IPS-11a (cell line): Measurements from ENCODE around the gene RPL35A.
"Not testable (repeated sequence)": the region's sequence is repeated elsewhere in the genome, so short reads cannot be mapped to it uniquely, and the experiment has no call there.

Experiments
- H3K4me3 ChIP-seq: one replicate; pipeline ENCODE4 v1.5.1; 2013; ENCODE audit warnings: low read depth, low read length, control low read depth

The RPL35A gene

GRCh38 chr3:197949778-197950676, at the start of gene RPL35A:
RPL35A (plus strand) TSS chr3:197950190; CDS start chr3:197950968, 778 bp downstream.
- H3K4me3 ChIP-seq: peak within 1 kb of the TSS; percentile 100

- H3K4me3 ChIP-seq: no peak overlapping the region
These were observed 48.4 kb upstream of the RPL35A start for GRCh38 chr3:197901626-197902025.

GRCh38 chr3:197906023-197906849, 43.8 kb upstream of the RPL35A start:
- no peak overlapping the region for H3K4me3 ChIP-seq

- no peak overlapping the region for H3K4me3 ChIP-seq
These were observed 43.2 kb upstream of the RPL35A start for GRCh38 chr3:197906850-197907187.

GRCh38 chr3:197907196-197907595, 42.8 kb upstream of the RPL35A start:
- H3K4me3 ChIP-seq: no peak overlapping the region

- H3K4me3 ChIP-seq: not testable (repeated sequence)
These were observed 41.4 kb upstream of the RPL35A start for GRCh38 chr3:197908550-197908949.

- no peak overlapping the region for H3K4me3 ChIP-seq
These were observed 40.9 kb upstream of the RPL35A start for GRCh38 chr3:197908957-197909701.

- H3K4me3 ChIP-seq: no peak overlapping the region
These were observed 37.1 kb upstream of the RPL35A start for GRCh38 chr3:197912741-197913476.

GRCh38 chr3:197913641-197914380, 36.2 kb upstream of the RPL35A start:
- no peak overlapping the region for H3K4me3 ChIP-seq

- not testable (repeated sequence) for H3K4me3 ChIP-seq
These were observed 28.3 kb upstream of the RPL35A start for GRCh38 chr3:197921429-197922275.

- H3K4me3 ChIP-seq: no peak overlapping the region
These were observed 23.6 kb upstream of the RPL35A start for GRCh38 chr3:197926418-197926817.

- not testable (repeated sequence) for H3K4me3 ChIP-seq
These were observed 22.4 kb upstream of the RPL35A start for GRCh38 chr3:197927578-197927977.

GRCh38 chr3:197936819-197937384, 13.1 kb upstream of the RPL35A start:
- no peak overlapping the region for H3K4me3 ChIP-seq

GRCh38 chr3:197940745-197941384, 9.1 kb upstream of the RPL35A start:
- no peak overlapping the region for H3K4me3 ChIP-seq

- H3K4me3 ChIP-seq: no peak overlapping the region
These were observed 6.9 kb upstream of the RPL35A start for GRCh38 chr3:197942956-197943556.

GRCh38 chr3:197949191-197949777, 706 bp upstream of the RPL35A start:
- H3K4me3 ChIP-seq: peak overlapping the region; percentile 100

GRCh38 chr3:197950677-197951061, 679 bp downstream of the RPL35A start:
- H3K4me3 ChIP-seq: peak overlapping the region; percentile 100
